Measurements from ENCODE around the gene ZCCHC3.

DNA sequence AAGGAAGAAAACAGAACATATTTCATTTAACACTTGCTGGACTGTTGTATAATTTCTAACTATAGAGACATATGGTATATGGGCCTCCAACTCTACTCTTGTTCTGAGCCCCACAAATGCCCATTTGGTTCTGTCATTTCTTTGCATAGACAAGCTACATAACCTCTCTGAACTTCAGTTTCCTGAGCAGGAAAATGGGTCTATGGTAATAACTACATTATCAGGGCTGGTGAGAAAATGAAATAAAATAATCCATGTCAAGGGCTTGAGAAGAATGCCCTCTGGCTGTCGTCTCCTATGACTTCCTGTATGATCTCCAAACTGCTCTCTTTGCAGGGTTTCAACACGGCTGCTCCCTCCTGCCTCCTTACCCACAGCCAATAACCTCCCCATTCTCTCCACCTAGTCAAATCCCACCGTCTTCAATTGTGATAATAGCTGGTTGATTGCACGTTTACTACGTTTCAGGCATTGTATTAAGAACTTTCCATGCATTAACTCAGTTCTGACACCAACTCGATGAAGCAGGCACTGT is 12.0 kb downstream of the ZCCHC3 start:
- TF ChIP-seq CTBP1 (IDR thresholded peaks at IDR 0.05; ENCODE audit: borderline replicate concordance): no peak
- no peak for TF ChIP-seq HDGF (IDR thresholded peaks at IDR 0.05; ENCODE audit: borderline replicate concordance)
- no peak for TF ChIP-seq SP1 (IDR thresholded peaks at IDR 0.05)
- no peak for TF ChIP-seq TARDBP (IDR thresholded peaks at IDR 0.05)
- no peak for TF ChIP-seq ARNT (IDR thresholded peaks at IDR 0.05)
- TF ChIP-seq FOXM1 (IDR thresholded peaks at IDR 0.05; ENCODE audit: borderline replicate concordance): no peak
- no peak for TF ChIP-seq BHLHE40 (IDR thresholded peaks at IDR 0.05; ENCODE audit: borderline replicate concordance)
- TF ChIP-seq ELF4 (IDR thresholded peaks at IDR 0.05): no peak
- TF ChIP-seq NFRKB (IDR thresholded peaks at IDR 0.05): no peak
- no peak for TF ChIP-seq ZNF384 (IDR thresholded peaks at IDR 0.05)
- TF ChIP-seq, protein P1, sequence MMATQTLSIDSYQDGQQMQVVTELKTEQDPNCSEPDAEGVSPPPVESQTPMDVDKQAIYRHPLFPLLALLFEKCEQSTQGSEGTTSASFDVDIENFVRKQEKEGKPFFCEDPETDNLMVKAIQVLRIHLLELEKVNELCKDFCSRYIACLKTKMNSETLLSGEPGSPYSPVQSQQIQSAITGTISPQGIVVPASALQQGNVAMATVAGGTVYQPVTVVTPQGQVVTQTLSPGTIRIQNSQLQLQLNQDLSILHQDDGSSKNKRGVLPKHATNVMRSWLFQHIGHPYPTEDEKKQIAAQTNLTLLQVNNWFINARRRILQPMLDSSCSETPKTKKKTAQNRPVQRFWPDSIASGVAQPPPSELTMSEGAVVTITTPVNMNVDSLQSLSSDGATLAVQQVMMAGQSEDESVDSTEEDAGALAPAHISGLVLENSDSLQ (IDR thresholded peaks at IDR 0.05): no peak
- no peak for TF ChIP-seq SUZ12 (IDR thresholded peaks at IDR 0.05)

Data from HEK293T (cell line).